IPS DF 6.9 (cell line): ENCODE measurements around the gene STXBP6.

ENCODE experiments used
- DNase-seq: peaks from one replicate; pipeline ENCODE4 v3.0.0-alpha.2; 2013; ENCODE audit warnings: low read depth, low spot score
- H3K27ac ChIP-seq: one replicate; pipeline ENCODE4 v1.5.1; 2013; ENCODE audit warnings: low read length, control low read depth
- H3K27me3 ChIP-seq: 2 replicates; pipeline ENCODE4 v1.6.1; 2013; ENCODE audit warnings: mild to moderate bottlenecking, low read length; ENCODE audit not compliant: control insufficient read depth, insufficient read depth
- H3K36me3 ChIP-seq: 2 replicates; pipeline ENCODE4 v1.6.1; 2013; ENCODE audit warnings: low read length; ENCODE audit not compliant: control insufficient read depth, insufficient read depth
- H3K4me1 ChIP-seq: 2 replicates; pipeline ENCODE4 v1.6.1; 2013; ENCODE audit warnings: low read length; ENCODE audit not compliant: control insufficient read depth, insufficient read depth
- H3K4me3 ChIP-seq: 2 replicates; pipeline ENCODE4 v1.5.1; 2013; ENCODE audit warnings: mild to moderate bottlenecking, low read length
- H3K9me3 ChIP-seq: 2 replicates; pipeline ENCODE4 v1.6.1; 2013; ENCODE audit warnings: low read length, inconsistent platforms; ENCODE audit not compliant: control insufficient read depth, insufficient read depth
- WGBS: extraction: QIAGEN DNeasy Blood & Tissue Kit; methylation state at CpG from one replicate; pipeline ENCODE4 v1.1.7; 2013; ENCODE audit warnings: mixed read lengths, missing lambda C conversion rate; ENCODE audit not compliant: insufficient read length, insufficient coverage; 5-methylcytosine and 5-hydroxymethylcytosine counted together

STXBP6 gene

DNA sequence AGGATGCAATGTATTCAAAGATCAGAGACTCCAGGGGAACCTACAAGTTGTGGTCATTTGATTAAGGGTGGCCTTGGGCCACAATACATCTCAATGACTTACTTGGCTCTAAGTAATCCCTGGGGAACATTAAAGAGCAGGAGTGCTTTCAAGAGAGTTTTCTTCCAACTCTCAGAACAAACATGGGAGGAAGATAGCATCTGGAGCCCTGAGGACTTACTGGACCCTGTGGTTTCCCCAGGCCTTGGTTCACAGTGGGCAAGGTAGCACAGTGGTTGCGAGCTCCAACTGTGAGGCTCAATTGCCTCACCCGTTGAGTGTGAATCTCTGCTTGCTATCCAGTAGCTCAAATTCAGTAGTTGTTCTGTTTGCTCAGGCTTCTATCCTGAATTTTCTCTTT is 32.4 kb downstream of the STXBP6 start:
- Histone ChIP-seq H3K4me1 (no peaks in the 10 kb centered on the region), H3K4me3 (no peak overlapping the region), H3K27me3 (no peaks in the 10 kb centered on the region), H3K9me3 (no peaks in the 10 kb centered on the region), H3K27ac (no peak overlapping the region), H3K36me3 (no peaks in the 10 kb centered on the region)
- no CpG with 5 or more reads among the region's 2 CpGs for WGBS
- no peak for DNase-seq

DNA sequence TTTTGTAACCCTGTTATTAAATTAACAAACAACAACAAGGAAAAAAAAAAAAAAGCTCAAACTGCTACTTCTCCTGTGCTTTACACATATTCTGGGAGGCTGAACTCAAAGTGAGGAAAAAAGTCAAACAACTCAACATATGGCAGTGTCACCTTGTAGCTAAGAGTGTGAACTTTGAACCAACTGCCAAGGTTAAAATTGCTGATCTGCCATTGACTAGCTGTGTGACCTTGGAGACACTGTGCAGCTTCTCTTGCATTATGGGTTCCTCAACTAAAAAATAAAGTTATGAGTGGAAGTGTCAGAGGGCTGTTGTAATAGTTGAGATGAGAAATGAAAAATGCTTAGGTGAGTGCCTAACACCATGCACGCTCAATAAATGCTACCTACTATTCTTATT is 34.2 kb downstream of the STXBP6 start:
- H3K36me3 ChIP-seq = no peaks in the 10 kb centered on the region
- H3K9me3 ChIP-seq = no peaks in the 10 kb centered on the region
- H3K4me3 ChIP-seq = no peak overlapping the region
- no peaks in the 10 kb centered on the region for H3K27me3 ChIP-seq
- no peak overlapping the region for H3K27ac ChIP-seq
- no peak for DNase-seq
- H3K4me1 ChIP-seq = no peaks in the 10 kb centered on the region
- no CpG with 5 or more reads among the region's 1 CpG for WGBS

DNA sequence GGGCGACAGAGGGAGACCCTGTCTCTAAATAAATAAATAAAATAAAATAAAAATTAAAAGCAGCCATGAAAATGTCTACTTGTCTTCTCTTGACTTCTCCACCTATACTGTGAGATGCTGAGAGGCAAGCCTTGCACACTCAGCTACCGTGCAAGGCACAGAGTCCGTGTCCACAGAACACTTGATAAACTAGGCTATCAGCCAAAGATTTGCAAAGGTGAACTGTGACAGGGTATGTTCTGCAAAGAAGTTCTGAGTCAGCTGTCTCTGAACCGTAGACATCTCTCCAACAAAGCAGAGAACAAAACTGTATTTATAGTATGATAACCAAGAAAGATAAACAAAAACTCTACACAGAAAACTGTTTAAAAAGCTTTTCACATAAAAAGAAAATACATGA is 35.5 kb downstream of the STXBP6 start:
- H3K9me3 ChIP-seq = no peaks in the 10 kb centered on the region
- no peak overlapping the region for H3K27ac ChIP-seq
- H3K27me3 ChIP-seq = no peaks in the 10 kb centered on the region
- no CpG with 5 or more reads among the region's 4 CpGs for WGBS
- no peak overlapping the region for H3K4me3 ChIP-seq
- H3K4me1 ChIP-seq = no peaks in the 10 kb centered on the region; the same call in 1 of the 2 replicates
- no peak for DNase-seq
- no peaks in the 10 kb centered on the region for H3K36me3 ChIP-seq

DNA sequence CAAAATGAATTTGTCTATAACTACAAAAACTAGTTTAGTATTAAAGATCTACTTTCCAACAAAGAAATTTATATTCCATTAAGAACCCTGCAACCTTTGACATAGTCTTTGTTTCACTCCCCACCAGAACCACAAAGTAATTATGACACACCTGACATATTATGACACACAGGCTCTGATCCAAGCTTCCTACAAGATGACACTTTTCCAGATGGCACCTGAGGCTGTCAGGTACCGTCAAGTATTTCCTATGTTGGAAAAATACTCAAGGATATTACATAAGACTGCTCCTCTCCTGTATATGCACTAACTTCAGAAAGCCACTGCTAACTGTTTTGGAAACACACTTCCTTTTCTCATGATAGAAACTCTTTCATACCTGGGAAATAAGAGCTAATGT is 38.9 kb downstream of the STXBP6 start:
- no CpG with 5 or more reads among the region's 1 CpG for WGBS
- H3K9me3 ChIP-seq = no peaks in the 10 kb centered on the region
- no peak for DNase-seq
- H3K36me3 ChIP-seq = no peaks in the 10 kb centered on the region
- no peak overlapping the region for H3K4me3 ChIP-seq
- peaks cover 1% of the 10 kb centered on the region; the same call in 1 of the 2 replicates for H3K4me1 ChIP-seq
- no peak overlapping the region for H3K27ac ChIP-seq
- H3K27me3 ChIP-seq = no peaks in the 10 kb centered on the region

DNA sequence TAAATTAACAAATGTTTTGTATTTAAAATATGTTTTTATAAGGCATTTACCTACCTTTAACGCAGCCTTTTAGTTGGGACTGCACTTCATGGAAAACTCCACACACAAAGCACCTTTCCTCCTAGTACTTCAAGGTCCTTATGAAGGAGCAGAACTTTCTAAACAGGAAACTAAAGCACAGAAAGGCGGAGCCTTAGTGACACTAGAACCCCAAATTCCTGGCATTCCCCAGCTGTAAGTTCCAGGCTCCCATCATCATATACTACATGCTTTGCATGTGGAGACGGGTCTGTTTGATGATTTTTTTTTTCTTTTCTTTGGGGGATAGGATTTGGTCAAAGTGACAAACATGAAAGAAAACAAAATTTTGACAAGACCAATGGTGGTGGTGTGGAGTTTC is 39.5 kb downstream of the STXBP6 start:
- Histone ChIP-seq H3K36me3 (no peaks in the 10 kb centered on the region), H3K4me3 (no peak overlapping the region), H3K27me3 (no peaks in the 10 kb centered on the region), H3K9me3 (no peaks in the 10 kb centered on the region), H3K27ac (no peak overlapping the region), H3K4me1 (peaks cover 1% of the 10 kb centered on the region; the same call in 1 of the 2 replicates)
- DNase-seq = no peak
- no CpG with 5 or more reads among the region's 3 CpGs for WGBS

DNA sequence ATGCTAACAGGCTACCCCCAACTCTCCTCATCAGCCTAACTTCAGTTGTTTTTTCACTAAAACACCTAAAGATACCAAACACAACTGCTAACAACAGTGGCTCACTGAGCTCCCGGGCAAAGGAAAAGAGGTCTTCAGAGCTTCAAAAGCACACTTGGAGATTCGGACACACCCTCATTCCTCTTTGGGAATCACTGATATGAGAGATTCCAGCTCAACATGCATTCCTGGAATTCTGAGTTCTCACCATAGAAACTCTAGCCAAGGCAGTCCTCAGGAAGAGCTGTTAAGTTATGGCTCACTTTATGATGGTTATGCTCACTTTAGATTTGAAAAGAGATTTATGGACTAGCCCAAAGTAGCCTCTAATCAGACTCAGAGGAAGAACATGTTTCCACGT is 40.1 kb downstream of the STXBP6 start:
- Histone ChIP-seq H3K4me1 (peaks cover 1% of the 10 kb centered on the region; the same call in 1 of the 2 replicates), H3K27me3 (no peaks in the 10 kb centered on the region), H3K36me3 (no peaks in the 10 kb centered on the region), H3K27ac (no peak overlapping the region), H3K9me3 (no peaks in the 10 kb centered on the region), H3K4me3 (no peak overlapping the region)
- no CpG with 5 or more reads among the region's 3 CpGs for WGBS
- DNase-seq = no peak

DNA sequence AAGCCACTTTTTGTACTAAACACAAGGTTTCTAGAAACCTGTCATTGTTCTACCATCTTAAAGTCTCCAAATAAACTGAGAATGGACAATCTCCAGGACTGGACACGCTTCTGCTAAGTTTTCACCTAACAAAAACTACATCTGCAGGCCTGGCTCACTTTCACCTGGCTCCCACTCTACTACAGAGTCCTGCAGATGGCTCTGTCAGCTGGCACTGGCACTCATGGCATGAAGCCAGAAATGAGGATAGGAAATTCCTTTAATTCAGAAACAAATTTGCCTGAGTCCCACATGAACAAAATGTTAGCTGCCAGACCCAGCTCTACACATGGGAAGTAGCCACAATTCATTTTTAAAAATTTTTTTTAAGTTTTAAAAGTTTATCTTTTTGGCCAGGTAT is 42.1 kb downstream of the STXBP6 start:
- no peak overlapping the region for H3K4me3 ChIP-seq
- no peaks in the 10 kb centered on the region for H3K9me3 ChIP-seq
- H3K27me3 ChIP-seq = no peaks in the 10 kb centered on the region
- no peak for DNase-seq
- no peaks in the 10 kb centered on the region for H3K36me3 ChIP-seq
- WGBS = no CpG with 5 or more reads among the region's 1 CpG
- peaks cover 1% of the 10 kb centered on the region; the same call in 1 of the 2 replicates for H3K4me1 ChIP-seq
- no peak overlapping the region for H3K27ac ChIP-seq

DNA sequence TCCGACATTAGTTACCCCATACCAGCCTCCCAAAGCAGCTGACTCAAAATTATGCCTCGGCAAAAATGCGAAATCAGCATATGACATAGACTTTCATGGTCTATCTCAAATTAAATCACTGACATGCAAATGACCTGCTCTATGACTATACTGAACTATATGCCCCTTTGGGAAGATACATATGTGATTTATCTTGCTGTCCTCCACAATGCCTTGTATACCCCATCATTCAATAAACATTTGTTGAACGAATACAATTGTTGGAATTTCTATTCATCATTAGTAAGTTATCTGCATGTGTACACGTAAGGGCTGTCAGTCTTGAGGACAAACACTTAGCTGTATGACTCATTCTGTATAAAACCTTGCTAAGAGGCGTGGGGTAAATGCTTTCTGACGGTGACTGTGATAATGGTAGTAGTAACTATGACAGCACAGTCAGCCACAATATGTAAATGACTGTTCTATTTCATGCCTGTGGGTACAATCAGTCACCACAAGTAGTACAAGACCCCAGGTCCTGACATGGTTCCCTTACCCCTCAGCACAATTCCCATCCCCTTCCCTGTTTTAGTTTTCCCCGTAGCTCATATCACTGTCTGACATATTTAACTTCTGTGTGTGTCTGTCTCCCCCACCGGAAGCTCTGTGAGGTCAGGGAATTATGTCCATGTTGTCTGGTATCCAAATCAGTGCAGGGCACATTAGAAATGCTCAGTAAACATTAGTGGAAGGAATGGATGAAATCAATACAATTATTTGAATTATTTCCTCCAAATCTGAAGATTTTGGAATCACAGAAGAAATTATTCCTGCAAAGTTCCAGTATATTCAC is 42.8 kb downstream of the STXBP6 start:
- Histone ChIP-seq H3K4me1 (peaks cover 1% of the 10 kb centered on the region; the same call in 1 of the 2 replicates), H3K9me3 (no peaks in the 10 kb centered on the region), H3K27me3 (no peaks in the 10 kb centered on the region), H3K36me3 (no peaks in the 10 kb centered on the region), H3K27ac (no peak overlapping the region), H3K4me3 (no peak overlapping the region)
- DNase-seq = no peak
- WGBS = no CpG with 5 or more reads among the region's 9 CpGs

DNA sequence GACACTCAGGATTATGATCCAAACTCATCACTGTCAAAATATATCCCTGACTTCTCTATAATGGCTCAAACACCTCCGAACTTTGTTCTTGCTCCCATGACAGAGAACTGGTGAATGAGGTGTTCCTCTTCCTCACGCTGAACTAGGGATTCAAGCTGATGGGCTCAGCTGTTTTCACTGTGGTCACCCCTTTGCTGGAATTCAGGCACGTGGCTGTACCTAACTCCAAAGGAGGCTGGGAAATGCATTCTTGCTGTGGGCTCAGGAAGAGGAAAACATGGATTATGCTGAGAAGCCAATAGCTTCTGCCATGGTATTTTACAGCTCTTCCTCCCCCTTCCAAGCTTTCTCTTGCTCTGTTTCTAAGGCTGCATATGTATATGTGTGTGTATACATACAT is 43.9 kb downstream of the STXBP6 start:
- H3K9me3 ChIP-seq = no peaks in the 10 kb centered on the region
- H3K27ac ChIP-seq = no peak overlapping the region
- H3K27me3 ChIP-seq = no peaks in the 10 kb centered on the region
- no peak for DNase-seq
- H3K36me3 ChIP-seq = no peaks in the 10 kb centered on the region
- peaks cover 1% of the 10 kb centered on the region; the same call in 1 of the 2 replicates for H3K4me1 ChIP-seq
- no CpG with 5 or more reads among the region's 3 CpGs for WGBS
- no peak overlapping the region for H3K4me3 ChIP-seq

DNA sequence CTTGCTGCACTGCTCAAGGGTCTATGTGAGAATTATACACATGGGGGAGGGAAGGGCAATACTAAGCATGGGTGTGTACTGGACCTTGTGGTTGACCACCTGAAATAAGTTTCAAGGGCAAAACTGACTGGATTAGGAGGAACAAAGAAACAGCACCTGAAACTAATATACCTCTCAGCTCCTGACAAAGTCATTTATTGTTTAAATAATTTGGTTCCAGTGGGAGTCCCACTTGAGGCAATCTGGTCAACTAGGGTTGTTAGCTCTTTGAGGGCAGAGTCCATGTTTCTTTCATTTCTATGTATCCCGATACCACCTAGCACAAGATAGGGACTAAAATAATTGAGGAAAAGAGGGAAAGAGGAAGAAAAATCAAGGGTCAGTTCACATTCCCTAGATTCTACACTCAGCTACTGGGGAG is 45.5 kb downstream of the STXBP6 start:
- DNase-seq = no peak
- H3K27me3 ChIP-seq = no peaks in the 10 kb centered on the region
- no peaks in the 10 kb centered on the region for H3K36me3 ChIP-seq
- H3K9me3 ChIP-seq = no peaks in the 10 kb centered on the region
- no CpG with 5 or more reads among the region's 1 CpG for WGBS
- H3K4me1 ChIP-seq = 0 out of 2 replicates have a peak, but pooled peaks cover 1% of the 10 kb centered on the region
- no peak overlapping the region for H3K4me3 ChIP-seq
- no peak overlapping the region for H3K27ac ChIP-seq

DNA sequence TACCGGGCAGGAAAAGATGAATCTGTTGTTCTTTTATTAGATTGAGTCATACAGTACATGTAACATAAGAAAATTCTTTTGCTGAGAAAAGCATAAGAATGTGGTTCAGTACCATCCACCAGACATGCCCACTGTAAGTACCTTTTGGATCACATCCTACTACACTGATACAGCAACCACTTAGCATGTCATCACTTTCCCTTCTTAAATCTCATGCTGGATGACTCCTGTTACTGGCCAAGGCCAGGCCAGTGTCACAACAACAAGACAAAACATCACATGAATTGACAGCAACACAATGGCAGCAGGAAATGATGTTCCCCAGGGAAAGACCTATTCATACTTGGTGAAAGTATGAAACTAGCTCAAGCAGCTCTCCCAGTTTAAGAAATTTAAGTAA is 46.4 kb downstream of the STXBP6 start:
- DNase-seq = no peak
- H3K4me1 ChIP-seq = no peaks in the 10 kb centered on the region
- no peaks in the 10 kb centered on the region for H3K9me3 ChIP-seq
- H3K27ac ChIP-seq = no peak overlapping the region
- WGBS = no CpG with 5 or more reads among the region's 1 CpG
- H3K4me3 ChIP-seq = no peak overlapping the region
- H3K27me3 ChIP-seq = no peaks in the 10 kb centered on the region
- H3K36me3 ChIP-seq = no peaks in the 10 kb centered on the region
